HG02798 (cell line): ENCODE data around the gene GMPPA.

Experiments
- ATAC-seq: cut with Tn5 transposase; IDR thresholded peaks from one replicate; pipeline ENCODE4 v1.9.1; 2021; ENCODE audit warnings: mild to moderate bottlenecking; ENCODE audit not compliant: unreplicated experiment, poor library complexity

Gene GMPPA

GRCh38 chr2:219498280-219499057, at the start of gene GMPPA:
Gene GMPPA, plus strand, starts transcription at chr2:219498891. Its CDS starts 1,085 bp downstream, at chr2:219499976.
- ATAC-seq = peak; percentile 93

- no peak for ATAC-seq
Measured at GRCh38 chr2:219449609-219450008, 49.1 kb upstream of the GMPPA start.

- no peak for ATAC-seq
Measured at GRCh38 chr2:219451661-219452360, 46.9 kb upstream of the GMPPA start.

GRCh38 chr2:219452361-219453317, 46.1 kb upstream of the GMPPA start:
- ATAC-seq = no peak

DNA sequence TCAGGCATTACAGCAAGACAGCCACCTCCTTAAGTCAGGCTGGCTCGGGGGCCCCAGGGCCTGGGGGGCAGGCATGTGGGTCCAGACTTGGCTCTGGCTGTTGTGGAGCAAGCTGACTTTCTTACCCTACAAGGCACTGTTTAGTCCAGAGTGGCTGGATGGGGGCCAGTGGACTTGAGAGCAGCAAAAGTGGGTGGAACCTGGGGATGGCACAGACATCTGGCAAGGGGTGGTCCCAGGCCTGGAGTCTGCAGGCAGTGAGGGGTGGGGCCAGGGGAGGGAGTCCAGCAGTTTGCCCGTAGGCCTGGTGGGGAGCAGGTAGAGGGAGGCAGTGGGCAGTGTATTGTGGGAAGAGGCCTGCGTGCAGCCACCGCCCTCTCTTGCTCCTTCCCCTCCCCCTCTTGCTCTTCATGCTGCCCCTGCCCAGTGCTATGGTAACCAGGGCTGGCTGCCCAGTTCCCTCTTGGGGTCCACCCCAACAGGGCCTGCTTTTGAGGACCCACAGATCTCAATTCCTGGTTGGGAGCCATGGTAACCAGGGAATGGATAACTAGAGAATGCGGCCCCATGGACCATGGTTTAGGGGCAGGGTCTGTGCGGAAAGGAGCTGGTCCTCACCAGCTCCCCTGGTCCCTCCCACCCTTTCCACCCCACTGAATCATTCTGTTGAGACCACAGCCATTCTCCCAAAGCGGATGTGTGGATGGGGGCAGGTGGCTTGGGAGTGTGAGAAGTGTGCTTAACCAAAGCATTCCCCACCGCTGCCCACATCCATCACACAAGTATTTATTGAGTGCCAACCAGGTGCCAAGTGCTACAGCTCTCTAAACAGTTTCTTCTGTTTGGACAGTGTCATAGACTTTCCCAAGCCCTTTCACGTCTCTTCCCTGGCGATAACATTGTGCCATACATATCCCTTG, 44.8 kb upstream of the GMPPA start:
- no peak for ATAC-seq

DNA sequence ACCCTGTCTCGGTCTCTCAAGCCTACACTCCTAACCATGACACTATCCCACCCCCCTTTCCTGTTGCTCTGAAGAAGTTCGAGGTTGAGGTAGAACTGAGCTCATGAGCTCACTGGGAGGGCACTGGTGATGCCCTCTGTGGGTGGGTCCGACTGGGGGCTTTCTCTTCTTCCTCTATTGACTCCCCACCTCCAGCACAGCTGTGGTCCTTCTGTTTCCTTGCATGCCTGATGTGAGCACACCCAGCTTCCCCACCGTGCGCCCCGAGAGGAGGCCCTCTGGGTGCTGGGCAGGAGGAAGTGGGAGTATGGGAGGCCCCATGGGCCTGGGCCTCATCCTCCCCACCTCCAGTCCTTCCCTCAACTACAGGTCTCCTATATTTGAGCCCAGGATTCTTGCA, 43.1 kb upstream of the GMPPA start:
- ATAC-seq = no peak

DNA sequence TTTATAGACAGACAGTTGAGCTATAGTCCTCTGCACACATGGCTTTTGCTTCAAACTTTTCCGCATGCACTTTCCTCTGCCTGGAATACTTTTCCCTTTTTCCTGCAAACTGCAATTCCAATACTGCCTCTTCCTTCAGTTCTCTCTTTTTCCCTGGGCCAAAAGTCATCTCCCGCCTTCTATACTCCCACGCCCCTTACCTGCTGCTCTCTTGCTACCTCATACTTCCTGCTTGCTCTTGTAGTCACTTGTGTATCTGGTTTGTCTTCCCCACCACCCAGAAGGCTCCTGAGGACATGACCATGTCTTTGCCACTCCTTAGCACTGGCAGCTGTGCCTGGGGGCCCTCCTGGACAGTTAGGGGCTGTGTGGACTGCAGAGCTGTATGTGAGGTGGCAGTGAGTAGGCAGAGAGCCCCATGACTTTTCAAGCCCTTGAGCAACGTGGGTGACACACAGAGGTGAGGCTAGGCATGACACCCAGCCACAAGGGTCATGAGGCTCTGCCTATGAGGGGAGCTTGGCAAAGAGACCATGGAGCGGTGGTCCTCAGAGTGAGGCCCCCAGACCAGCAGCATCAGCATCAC, 40.8 kb upstream of the GMPPA start:
- peak; percentile 47 for ATAC-seq

GRCh38 chr2:219458996-219459395, 39.7 kb upstream of the GMPPA start:
- ATAC-seq = no peak

DNA sequence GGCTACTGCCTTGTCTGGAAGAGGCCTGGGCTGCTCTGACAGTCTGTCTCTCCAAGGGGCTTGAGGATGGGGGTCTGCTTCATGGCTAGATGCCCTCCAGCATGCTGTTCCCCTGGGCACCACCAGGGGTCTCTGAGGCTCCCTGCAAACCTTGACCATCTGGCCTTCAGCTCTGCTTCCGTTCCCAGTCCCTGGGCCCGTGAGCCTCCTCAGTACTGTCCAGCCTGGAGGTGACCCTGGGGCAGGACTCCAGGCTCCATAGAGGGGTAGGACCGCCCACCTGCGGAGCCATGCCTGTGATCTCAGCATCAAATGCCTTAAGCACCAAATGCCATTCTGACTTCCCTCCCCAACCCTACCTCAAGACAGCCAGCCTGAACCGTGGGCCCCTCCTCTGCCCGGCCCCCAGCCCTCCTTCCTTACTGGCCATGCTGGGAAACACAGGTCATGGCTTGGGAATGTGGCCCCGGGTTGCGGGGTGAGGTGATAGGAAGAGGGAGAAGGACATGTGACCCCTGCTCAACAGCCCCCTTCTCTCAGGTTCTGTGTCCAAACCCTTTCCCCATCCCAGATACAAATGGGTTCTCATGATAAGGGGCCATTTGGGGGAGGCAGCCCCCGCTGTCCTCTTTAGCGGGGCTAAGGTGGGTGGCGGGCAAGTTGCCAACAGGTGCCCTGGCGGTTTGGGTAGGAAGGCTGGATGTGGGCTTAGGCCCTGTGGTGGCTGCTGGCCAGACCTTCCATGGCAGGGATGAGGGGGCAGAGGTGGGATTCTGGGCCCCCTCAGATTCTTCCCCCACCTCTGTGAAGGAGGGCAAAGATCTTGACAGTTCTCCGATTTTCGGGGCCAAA, 39.0 kb upstream of the GMPPA start:
- peak; percentile 75 for ATAC-seq

DNA sequence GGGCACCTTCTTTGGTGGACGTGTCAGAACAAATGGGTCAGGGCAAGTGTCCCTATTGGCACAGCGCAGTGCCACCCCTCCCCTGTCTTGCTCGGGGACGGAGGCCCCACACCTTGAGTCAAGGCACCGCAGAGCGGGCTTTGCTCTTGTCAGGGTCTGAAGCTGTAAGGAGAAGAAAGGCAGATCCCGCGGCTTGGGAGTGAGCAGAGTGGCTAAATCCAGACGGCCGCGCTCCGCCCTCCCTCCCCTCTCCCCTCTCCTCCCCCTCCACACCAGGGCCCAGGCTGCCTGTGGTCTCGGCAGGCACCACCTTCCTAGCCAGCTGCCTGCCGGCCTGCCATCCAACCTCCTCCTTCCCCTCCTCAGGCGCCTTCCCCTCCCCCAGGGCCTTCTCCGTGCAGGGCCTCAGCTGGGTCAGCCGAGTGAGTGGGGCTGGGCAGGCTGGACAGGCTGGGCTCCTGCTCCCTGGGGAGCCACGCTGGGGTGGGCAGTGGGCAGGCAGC, 38.2 kb upstream of the GMPPA start:
- ATAC-seq = no peak

DNA sequence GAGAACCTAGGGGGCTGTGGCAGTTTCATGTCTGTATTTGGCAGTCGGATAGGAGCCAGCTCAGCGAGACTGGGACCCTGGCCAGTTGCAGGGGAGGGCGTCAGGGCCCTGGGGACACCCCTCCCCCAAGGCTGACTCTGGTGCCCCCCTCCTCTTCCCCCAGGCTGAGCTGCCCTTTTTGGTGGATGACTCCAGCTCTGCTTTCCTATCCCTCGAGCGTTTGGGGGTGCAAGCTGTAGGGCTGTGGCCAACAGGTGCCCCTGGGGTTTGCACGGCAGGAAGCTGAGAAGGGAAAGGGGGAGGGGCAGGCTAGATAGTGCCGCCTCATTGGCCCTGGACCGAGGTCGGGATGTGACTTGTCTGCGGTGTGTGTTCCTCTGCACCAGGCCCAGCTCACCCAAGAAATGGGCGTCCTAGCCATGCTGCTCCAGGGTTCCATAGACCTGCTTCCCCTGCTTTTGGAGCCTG, 37.6 kb upstream of the GMPPA start:
- no peak for ATAC-seq

GRCh38 chr2:219461669-219462068, 37.0 kb upstream of the GMPPA start:
- no peak for ATAC-seq

DNA sequence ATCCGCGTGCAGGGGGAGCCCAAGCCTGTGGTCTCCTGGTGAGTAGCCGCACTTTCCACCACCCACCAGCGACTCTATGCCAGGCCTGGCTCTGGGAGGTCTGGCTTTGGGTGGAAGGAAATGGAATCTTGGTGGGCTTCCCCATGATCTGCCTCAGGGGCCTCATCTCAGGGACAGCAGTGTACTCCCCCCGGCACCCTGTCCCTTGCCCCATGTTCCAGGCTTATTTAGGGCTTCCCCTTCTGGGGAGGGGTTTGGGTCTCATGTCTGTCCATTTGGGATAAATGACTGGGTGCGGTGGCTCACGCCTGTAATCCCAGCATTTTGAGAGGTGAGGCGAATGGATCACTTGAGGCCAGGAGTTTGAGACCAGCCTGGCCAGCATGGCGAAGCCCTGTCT, 36.3 kb upstream of the GMPPA start:
- no peak for ATAC-seq

- ATAC-seq = no peak
Measured at GRCh38 chr2:219464286-219465032, 34.2 kb upstream of the GMPPA start.

GRCh38 chr2:219465659-219466561, 32.8 kb upstream of the GMPPA start:
- ATAC-seq = no peak
